ENCODE results near the gene GNG14.
"Not testable (repeated sequence)": the region's sequence is repeated elsewhere in the genome, so short reads cannot be mapped to it uniquely, and the experiment has no call there.

Gene GNG14

DNA sequence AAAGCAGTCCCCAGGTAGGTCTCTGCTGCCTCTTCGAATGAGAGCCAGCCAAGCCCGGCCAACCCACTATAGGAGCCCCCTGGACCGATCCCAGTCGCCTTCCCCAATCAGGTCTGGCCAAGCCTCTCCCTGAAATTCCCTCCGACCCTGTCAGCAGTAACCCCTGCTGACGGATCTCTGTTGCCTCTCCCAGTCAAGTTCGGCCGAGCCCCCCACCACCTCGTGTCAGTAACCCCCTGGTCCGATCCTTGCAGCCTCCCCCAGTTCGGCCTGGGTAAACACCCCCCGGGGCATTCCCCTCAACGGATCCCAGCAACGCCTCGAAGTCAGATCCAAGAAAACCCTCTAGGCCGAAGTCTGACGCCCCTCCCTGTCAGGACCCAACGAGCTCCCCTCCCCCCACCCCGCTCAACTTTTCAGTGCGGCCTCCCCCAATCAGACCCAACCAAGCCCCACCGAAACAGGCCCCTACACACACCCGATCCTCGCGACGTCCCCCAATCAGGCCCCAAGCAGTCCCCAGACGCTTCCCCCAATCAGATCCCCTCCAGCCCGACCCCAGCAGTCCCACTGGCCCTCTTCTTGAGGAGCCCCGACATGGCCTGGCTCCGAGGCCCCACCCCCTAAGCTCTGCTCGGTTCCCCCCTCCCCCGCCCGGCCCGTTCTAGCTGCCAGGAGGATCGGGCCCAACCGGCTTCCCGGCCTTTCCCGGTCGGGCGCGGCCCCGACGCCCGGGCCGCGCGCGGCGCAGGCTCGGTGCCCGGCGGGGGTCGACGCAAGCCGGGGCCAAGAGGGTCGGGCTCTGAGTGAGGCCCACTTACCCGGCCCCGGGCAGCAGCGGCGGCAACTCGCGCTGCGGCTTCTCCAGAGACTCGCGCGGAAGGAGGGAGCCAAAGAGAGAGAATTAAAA is 34.1 kb downstream of the GNG14 start:
- intact Hi-C loops (cut with DNase I): loop anchor here (1.0 kb wide), 1 partner anchor 12 kb away; the partner anchor contains the start of gene TRIR
- peak in 9 of 10 donors; percentile 27 to 83 (median 45) for DNase-seq

DNA sequence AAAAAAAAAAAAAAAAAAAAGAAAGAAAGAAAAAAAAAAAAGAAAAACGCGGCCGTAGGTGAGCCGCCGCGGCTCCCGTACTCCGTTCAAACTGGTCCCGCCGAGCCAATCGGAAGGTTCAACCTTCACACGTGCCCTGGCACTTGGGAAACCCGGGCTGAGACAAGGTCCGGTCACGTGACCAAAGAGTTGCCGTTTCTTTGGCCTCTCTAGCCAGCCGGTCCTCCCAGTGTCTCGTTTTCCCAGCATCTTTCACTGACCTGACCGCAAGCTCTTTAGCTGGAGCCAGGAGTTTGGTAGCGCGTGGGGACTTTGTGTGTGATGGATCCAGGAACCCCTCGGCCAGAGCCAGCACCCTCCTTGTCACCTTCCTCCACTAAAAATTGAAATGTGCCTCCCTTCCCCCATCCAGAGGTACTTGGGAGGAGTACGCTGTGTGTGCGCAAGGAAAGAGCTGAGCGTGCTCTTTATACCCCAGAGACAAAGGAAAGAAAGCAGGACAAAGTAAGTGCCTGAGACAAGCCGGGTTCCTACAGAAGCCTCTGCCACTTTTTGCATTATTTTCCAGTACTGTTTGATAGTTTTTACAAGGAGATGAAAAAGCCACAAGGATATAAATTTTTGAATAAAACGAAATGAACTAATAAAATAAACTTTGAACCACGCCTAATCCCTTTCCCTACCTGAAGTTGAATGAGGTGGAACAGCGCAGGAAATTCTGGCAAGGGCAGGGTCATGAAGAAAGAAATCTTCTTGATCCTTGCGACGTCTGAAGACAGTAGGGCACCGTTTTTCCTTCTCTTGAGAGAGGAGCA is 35.0 kb downstream of the GNG14 start:
- intact Hi-C loops (cut with DNase I): loop anchor here (1.0 kb wide), 1 partner anchor 12 kb away; the partner anchor contains the start of gene TRIR
- DNase-seq: peak; percentile 94 to 99 (median 97)

DNA sequence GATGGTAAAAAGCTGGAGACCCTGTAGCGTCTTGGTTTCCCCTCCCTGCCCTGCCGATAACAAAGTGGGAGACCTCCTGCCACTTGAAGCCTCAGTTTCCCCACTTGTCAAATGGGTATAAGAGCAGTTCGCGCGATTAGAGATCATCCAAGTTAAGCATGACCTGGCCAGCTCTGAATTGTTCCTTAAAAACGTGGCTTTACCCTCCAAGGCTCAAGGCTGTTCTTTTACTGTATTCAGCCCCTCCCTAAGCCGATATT is 35.5 kb downstream of the GNG14 start:
- intact Hi-C loops (cut with DNase I): no loop called here
- no peak for DNase-seq

DNA sequence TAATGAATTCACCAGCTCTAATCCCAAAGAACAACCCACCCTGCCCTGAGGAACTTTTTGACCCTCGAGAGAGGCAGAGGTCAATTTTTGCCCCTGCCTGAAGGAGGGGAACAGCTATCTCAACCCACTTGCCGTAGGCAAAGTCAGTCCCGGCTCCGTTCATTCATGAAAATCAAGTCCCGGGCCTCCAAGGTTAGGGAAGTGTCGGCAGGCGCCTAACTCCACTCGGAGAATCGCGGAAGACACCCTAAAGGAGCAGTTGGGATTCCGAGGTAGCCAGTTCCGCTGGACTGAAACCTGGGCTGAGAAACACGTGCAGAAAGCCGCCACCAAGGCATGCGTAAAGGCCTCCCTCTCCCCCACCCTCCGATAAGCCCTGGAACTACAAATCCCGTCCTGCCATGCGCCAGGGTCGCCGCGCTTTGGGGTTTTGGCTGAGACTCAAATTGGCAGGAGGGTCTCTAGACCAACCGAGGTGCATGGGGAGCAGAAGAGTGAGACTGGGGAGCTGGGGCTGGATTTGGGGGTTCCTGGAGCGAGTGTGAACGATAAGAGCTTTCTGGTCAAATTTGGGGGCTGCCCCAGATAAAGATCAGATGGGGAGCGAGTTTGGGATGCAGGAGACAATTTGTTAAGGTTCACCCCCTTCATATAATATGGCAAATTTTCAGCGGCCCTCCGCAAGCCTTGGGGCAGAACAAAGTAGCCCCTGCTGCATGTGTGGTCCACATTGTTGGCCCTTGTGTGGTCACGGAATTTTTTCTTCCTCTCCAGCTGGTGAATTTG is 36.0 kb downstream of the GNG14 start, which contains the start of gene TNPO2:
Gene TNPO2 (minus strand): TSS at position 292 of the 786 bp plus-strand sequence. CDS start 2,955 bp downstream, outside the sequence.
- intact Hi-C loops (cut with DNase I): no loop called here
- DNase-seq: peak; percentile 43 to 93 (median 66)

DNA sequence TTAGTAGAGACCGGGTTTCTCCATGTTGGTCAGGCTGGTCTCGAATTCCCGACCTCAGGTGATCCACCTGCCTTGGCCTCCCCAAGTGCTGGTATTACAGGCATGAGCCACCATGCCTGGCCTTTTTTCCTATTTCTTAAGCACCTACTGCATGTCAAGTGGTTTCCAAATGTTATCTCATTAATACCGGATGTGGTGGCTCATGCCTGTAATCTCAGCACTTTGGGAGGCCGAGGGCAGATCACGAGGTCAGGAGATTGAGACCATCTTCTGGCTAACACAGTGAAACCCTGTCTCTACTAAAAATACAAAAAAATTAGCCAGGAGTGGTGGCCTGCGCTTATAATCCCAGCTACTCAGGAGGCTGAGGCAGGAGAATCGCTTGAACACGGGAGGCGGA is 37.8 kb downstream of the GNG14 start:
- intact Hi-C loops (cut with DNase I); DNase-seq: not testable (repeated sequence)

DNA sequence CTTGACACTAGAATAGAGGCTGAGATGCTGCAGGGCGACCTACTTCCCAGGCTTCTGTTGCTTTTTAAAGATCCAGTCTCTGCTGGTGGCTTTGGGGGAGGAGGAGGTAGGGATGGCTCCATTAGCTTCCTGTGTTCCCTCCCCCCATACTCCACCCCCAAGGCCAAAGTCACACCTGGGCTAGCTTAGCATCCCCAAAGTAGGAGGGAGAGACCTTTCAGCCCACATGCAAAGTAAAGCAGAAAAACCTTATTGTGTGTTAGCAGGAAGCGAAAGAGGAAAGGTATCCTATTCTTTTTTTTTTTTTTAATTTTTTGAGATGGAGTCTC is 39.2 kb downstream of the GNG14 start:
- intact Hi-C loops (cut with DNase I): no loop called here
- DNase-seq: no peak

DNA sequence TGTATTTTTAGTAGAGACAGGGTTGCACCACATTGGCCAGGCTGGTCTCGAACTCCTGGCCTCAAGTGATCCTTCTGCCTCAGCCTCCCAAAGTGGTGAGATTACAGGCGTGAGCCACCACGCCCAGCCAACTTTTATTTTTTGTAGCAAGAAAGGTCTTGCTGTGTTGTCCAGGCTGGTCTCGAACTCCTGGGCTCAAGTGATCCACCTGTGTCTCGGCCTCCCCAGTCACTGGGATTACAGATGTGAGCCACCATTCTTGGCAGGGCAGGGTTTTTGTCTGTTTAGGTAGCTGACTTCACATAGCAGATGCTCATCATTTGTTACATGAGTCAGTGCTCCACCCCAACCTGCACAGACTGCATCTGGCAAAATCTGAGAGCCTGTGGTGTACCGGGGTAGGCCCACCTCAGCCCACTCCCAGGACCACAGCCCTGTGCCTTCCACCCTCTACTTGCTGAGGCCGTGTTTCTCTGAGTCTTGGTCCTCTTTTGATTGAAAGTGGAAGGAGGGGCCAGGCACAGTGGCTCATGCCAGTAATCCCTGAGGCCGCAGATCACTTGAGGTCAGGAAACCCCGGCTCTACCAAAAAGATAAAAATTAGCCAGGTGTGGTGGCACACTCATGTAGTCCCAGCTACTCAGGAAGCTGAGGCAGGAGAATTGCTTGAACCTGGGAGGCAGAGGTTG is 40.1 kb downstream of the GNG14 start:
- intact Hi-C loops (cut with DNase I): no loop called here
- no peak for DNase-seq

DNA sequence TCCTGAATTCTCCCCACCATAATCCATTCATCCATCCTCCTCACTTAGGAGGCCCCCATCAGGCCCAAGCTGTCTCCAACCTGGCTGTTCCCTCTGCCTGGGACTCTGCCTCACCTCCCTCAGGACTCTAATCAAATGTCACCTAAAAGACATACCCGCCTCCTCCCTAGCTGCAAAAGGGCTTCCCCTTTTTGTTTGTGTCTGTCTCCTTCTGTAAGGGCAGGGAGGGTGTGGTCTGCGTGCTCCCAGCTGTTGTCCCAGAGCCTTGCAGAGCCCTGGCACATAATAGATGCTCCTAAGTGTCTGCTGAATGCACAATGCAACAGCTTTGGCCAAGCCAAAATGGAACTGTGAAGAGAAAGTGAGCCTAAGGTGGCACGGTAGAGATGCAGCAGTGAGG is 42.3 kb downstream of the GNG14 start:
- intact Hi-C loops (cut with DNase I): no loop called here
- no peak for DNase-seq

DNA sequence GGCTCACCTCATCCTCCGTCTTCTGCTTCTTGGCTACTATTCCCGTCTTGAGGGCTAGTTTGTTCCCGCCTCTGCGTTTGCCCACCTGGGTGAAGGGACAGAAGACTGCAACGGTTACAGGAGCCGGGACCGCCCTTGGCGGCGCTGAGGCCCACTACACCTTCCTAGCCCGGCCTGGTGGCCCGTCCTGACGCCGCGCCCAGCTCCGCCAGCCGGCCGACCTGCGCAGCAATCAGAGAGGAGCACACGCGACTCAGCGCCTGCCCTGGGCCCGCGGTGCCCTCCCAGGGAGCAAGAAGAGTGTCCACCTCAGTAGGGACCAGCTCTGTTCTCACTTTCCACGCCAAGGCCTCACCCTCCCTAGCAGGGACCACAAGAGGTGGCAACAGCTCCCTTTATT is 43.5 kb downstream of the GNG14 start:
- intact Hi-C loops (cut with DNase I): no loop called here
- DNase-seq: no peak

DNA sequence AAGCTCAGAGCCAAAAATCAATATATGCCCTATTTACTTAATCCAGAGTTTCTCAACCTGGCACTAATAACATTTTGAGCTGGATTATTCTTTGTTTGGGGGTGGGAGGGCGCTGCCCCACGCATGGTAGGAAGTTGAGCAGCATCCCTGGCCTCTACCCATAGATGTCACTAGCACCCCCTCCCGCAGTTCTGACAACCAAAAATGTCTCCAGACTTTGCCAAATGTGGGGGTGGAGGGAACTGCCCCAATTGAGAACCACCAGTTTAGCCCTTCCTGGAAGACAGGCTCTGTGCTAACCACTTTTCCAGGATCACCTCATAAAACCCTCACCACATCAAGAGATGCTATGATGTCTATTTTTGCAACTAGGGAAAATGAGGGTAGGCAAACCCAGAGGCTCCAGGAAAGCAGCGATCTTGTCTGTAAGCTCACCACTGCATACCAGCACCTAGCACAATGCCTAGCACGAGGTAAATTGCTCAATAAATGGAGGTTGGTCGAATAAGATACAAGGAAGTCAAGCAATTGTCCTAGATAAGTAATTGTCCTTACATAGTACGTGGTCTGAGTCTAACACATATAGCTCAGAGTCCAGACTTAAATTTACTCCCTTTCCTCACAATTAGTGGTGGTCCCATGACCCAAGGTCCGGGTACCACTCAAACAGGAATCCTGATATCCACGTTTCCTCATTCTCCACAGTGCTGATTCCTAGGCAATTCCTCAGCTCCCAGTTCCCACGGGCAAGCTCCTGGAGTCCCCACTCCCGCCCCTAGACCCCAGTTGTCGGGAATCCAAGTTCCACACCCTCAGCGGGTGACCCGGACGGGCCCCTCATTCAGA is 45.8 kb downstream of the GNG14 start:
- intact Hi-C loops (cut with DNase I): loop anchor here (1.0 to 2.0 kb wide), 2 partner anchors 11 to 57 kb away; partner anchors contain the start of gene JUNB
- DNase-seq: no peak

DNA sequence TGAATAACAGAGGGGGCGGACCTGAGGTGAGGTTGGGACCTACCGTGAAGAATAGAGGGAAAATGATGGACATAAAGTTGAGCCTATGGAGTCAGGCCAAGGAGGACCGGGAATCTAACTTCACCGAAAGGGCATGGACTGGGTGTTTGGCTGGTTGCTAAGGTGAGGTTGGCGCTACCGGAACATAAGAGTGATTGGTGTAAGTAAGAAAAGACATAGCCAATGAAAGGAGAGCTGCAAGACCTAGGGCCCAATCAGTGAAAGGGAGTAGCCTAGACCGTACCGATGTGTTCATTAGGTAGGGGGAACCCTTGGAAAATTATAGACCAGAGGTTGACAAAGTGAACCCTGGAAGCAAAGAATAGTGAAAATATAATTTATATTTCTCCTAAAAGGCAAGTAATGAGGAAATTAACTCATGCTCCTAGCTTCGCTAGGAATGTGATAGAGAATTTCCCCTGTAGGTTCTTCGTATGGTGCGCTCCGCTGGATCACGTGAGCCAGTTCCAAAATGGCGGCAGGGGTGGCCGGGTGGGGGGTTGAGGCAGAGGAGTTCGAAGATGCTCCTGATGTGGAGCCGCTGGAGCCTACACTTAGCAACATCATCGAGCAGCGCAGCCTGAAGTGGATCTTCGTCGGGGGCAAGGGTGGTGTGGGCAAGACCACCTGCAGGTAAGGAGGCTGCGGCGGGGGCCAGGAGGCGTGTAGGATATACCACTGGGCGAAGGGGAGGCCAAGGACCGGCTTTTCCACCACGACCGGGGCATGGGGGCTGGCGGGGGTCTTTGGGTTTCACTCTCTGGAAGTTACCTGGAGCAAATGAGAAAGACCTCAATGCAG is 49.4 kb downstream of the GNG14 start, which contains the start of gene GET3:
Gene GET3 (plus strand): TSS at position 503 of the 840 bp plus-strand sequence. CDS start 9 bp downstream, at position 512.
- peak; percentile 82 to 97 (median 86) for DNase-seq
- intact Hi-C loops (cut with DNase I): no loop called here

DNA sequence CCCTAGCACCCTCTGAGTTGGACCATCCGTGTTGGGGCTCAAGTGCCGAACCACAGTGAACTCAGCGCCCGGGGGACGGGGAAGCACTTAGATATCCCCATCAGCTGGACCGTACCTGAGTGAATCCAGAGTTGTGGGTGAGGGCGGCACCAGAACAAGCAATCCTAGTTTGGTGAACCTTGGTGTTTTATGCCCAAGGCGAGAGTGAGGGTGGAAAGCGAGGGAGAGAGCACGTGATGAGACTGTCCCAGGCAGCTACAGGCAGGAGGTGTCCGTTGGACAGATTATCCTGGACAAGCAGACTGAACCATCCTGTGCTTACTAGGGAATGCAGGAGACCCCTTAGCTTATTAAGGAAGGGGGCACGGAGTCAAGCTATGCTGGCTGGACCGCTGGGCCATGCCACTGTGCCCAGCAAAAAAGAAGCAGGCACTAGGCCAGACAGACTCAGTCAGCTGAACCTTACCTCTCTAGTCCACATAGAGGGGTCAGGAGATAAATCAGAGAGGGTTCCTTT is 50.1 kb downstream of the GNG14 start:
- intact Hi-C loops (cut with DNase I): no loop called here
- DNase-seq: no peak
